HEK293 (cell line): ENCODE results near the gene NDE1.

Experiments
- CTCF ChIA-PET: fragments of 350-600 bp; formaldehyde crosslinking; extraction: SDS; loops from one replicate; lab custom pipeline; 2021; ENCODE audit warnings: antibody characterized with exemption; lab: Yijun Ruan, JAX
- POLR2A ChIA-PET: fragments of 300-600 bp; formaldehyde crosslinking; extraction: SDS; loops from one replicate; lab custom pipeline; 2020; ENCODE audit warnings: antibody characterized with exemption, inconsistent platforms; lab: Yijun Ruan, JAX
- H3K27ac ChIP-seq: fragments of 200-500 bp; sonication (Bioruptor generic); 2 replicates; pipeline ENCODE4 v1.5.1; 2014; ENCODE audit warnings: low read depth, low read length, control low read depth, inconsistent platforms; ENCODE audit errors: extremely low read depth
- H3K36me3 ChIP-seq, 2 experiments: fragments of 200-500 bp in 1 of 2; sonication (Bioruptor generic) in 1 of 2; 1 replicate in 1 of 2; 2 replicates in 1 of 2; pipeline ENCODE4 v1.5.1; 2014 to 2017; ENCODE audit warnings: inconsistent platforms in 2 of 2, low read length in 2 of 2; ENCODE audit not compliant: control insufficient read depth in 2 of 2, insufficient read depth in 1 of 2
- H3K4me1 ChIP-seq: fragments of 200-500 bp; sonication (Bioruptor generic); 2 replicates; pipeline ENCODE4 v1.5.1; 2014; ENCODE audit warnings: mild to moderate bottlenecking, low read length, inconsistent platforms; ENCODE audit not compliant: control insufficient read depth, insufficient read depth
- H3K4me3 ChIP-seq: 2 replicates; pipeline ENCODE4 v1.5.1; 2011; ENCODE audit warnings: low read depth, mild to moderate bottlenecking, control low read depth, low read length, moderate library complexity
- H3K9me3 ChIP-seq: fragments of 200-500 bp; sonication (Bioruptor generic); 2 replicates; pipeline ENCODE4 v1.5.1; 2014; ENCODE audit warnings: low read depth, low read length, inconsistent platforms; ENCODE audit not compliant: control insufficient read depth, insufficient read depth
- AEBP2 ChIP-seq: fragments of 450-650 bp; formaldehyde crosslinking; IDR thresholded peaks from 2 replicates; pipeline ENCODE4 v1.5.1; 2016; ENCODE audit warnings: missing biosample characterization, missing genetic modification characterization, borderline replicate concordance
- CTCF ChIP-seq: fragments of 450-650 bp; formaldehyde crosslinking; IDR thresholded peaks from 2 replicates; pipeline ENCODE4 v1.5.1; 2016; ENCODE audit warnings: missing biosample characterization, missing genetic modification characterization
- GLIS1 ChIP-seq: fragments of 450-650 bp; formaldehyde crosslinking; IDR thresholded peaks from 2 replicates; pipeline ENCODE4 v1.5.1; 2016; ENCODE audit warnings: missing biosample characterization, missing genetic modification characterization
- WT1 ChIP-seq: fragments of 450-650 bp; formaldehyde crosslinking; IDR thresholded peaks from 2 replicates; pipeline ENCODE4 v1.5.1; 2016; ENCODE audit warnings: missing biosample characterization, missing genetic modification characterization
- ZBTB26 ChIP-seq: fragments of 450-650 bp; formaldehyde crosslinking; optimal IDR thresholded peaks from 2 replicates; pipeline ENCODE3; 2016; ENCODE audit warnings: missing biosample characterization, mild to moderate bottlenecking, missing genetic modification characterization
- ZIC2 ChIP-seq: fragments of 450-650 bp; formaldehyde crosslinking; IDR thresholded peaks from 2 replicates; pipeline ENCODE4 v1.5.1; 2016; ENCODE audit warnings: missing biosample characterization, missing genetic modification characterization
- ZNF133 ChIP-seq: fragments of 450-650 bp; formaldehyde crosslinking; IDR thresholded peaks from 2 replicates; pipeline ENCODE4 v1.5.1; 2016; ENCODE audit warnings: missing biosample characterization, missing genetic modification characterization
- ZNF292 ChIP-seq: fragments of 450-650 bp; formaldehyde crosslinking; IDR thresholded peaks from 2 replicates; pipeline ENCODE4 v1.5.1; 2016; ENCODE audit warnings: low read depth, missing biosample characterization, missing genetic modification characterization, borderline replicate concordance
- ZNF341 ChIP-seq: fragments of 450-650 bp; formaldehyde crosslinking; IDR thresholded peaks from 2 replicates; pipeline ENCODE4; 2016; ENCODE audit warnings: low read depth, missing biosample characterization, missing genetic modification characterization
- ZNF426 ChIP-seq: fragments of 450-650 bp; formaldehyde crosslinking; IDR thresholded peaks from 2 replicates; pipeline ENCODE4 v1.5.1; 2017; ENCODE audit warnings: missing biosample characterization, missing genetic modification characterization, mild to moderate bottlenecking, inconsistent platforms, moderate library complexity
- ZNF488 ChIP-seq: fragments of 450-650 bp; formaldehyde crosslinking; IDR thresholded peaks from 2 replicates; pipeline ENCODE4 v1.5.1; 2016; ENCODE audit warnings: missing biosample characterization, missing genetic modification characterization
- ZNF513 ChIP-seq: fragments of 450-650 bp; IDR thresholded peaks from 2 replicates; pipeline ENCODE4 v1.5.1; 2018; ENCODE audit warnings: missing biosample characterization, missing genetic modification characterization
- ZNF544 ChIP-seq: fragments of 450-650 bp; formaldehyde crosslinking; IDR thresholded peaks from 2 replicates; pipeline ENCODE4 v1.5.0; 2017; ENCODE audit warnings: missing biosample characterization, missing genetic modification characterization
- ZNF626 ChIP-seq: fragments of 450-650 bp; sonication (Bioruptor Pico); formaldehyde crosslinking; IDR thresholded peaks from 2 replicates; pipeline ENCODE4 v1.5.1; 2018; ENCODE audit warnings: missing biosample characterization, missing genetic modification characterization, inconsistent platforms
- ZNF768 ChIP-seq: fragments of 450-650 bp; formaldehyde crosslinking; IDR thresholded peaks from 2 replicates; pipeline ENCODE4 v1.5.1; 2018; ENCODE audit warnings: missing biosample characterization, mild to moderate bottlenecking, missing genetic modification characterization
- ZSCAN16 ChIP-seq: fragments of 450-650 bp; formaldehyde crosslinking; IDR thresholded peaks from 2 replicates; pipeline ENCODE4 v1.5.1; 2016; ENCODE audit warnings: missing biosample characterization, missing genetic modification characterization

The NDE1 gene

GRCh38 chr16:15751940-15752339 is 101.9 kb downstream of the NDE1 start (continued):
- no peak for TF ChIP-seq ZNF133 (tag by site-specific recombination)
- TF ChIP-seq ZNF488 (tag by site-specific recombination), result no peak
- no peak for TF ChIP-seq ZBTB26
- no peak for TF ChIP-seq CTCF (tag by site-specific recombination)
- TF ChIP-seq ZNF768, result no peak

GRCh38 chr16:15752717-15753488 is 102.9 kb downstream of the NDE1 start:
- no peak overlapping the region for H3K27ac ChIP-seq
- TF ChIP-seq ZNF341 (tag by site-specific recombination), result no peak
- no peak for TF ChIP-seq AEBP2
- no peak for TF ChIP-seq ZNF626 (tag by site-specific recombination)
- TF ChIP-seq WT1 (tag by site-specific recombination), result no peak
- TF ChIP-seq ZNF292 (tag by site-specific recombination), result no peak
- TF ChIP-seq GLIS1 (tag by site-specific recombination), result peak; percentile 59
- TF ChIP-seq ZIC2 (tag by site-specific recombination), result peak; percentile 16; the same call in 1 of the 2 replicates
- TF ChIP-seq ZNF544, result no peak
- no peak for TF ChIP-seq ZNF426 (tag by site-specific recombination)
- H3K4me3 ChIP-seq, result no peak overlapping the region
- no peaks in the 10 kb centered on the region for H3K36me3 ChIP-seq
- no peaks in the 10 kb centered on the region for H3K9me3 ChIP-seq
- ChIA-PET POLR2A (no interaction called here), CTCF (interaction anchor here (0.6 to 0.9 kb wide), 3 partner anchors 13 to 375 kb away, joined by 3 to 4 read pairs (median 4); no protein-coding TSS in a partner anchor)
- no peaks in the 10 kb centered on the region for H3K4me1 ChIP-seq

- H3K36me3 ChIP-seq, result no peaks in the 10 kb centered on the region
- H3K9me3 ChIP-seq, result no peaks in the 10 kb centered on the region
- POLR2A ChIA-PET, result no interaction called here
- TF ChIP-seq ZNF513 (tag by site-specific recombination) (peak; percentile 63; the same call in 1 of the 2 replicates), ZSCAN16 (tag by site-specific recombination) (no peak)
- TF ChIP-seq, all 188 proteins: peak for 1
- Histone ChIP-seq H3K27ac (no peak overlapping the region), H3K4me3 (no peak overlapping the region), H3K4me1 (no peaks in the 10 kb centered on the region)
- CTCF ChIA-PET, result interaction anchor here (0.6 to 2.9 kb wide), 6 partner anchors 11 to 421 kb away, joined by 3 to 10 read pairs (median 4); no protein-coding TSS in a partner anchor
These were observed 104.9 kb downstream of the NDE1 start for GRCh38 chr16:15754821-15755534.
